HG02981 (cell line): Measurements from ENCODE around the gene BFSP1.

Source experiments
- ATAC-seq: cut with Tn5 transposase; IDR thresholded peaks from one replicate; pipeline ENCODE4 v1.9.1; 2021; ENCODE audit warnings: mild to moderate bottlenecking, moderate library complexity; ENCODE audit not compliant: unreplicated experiment

BFSP1 gene

GRCh38 chr20:17530716-17531664, at the start of gene BFSP1:
TSS of gene BFSP1 (minus strand) at chr20:17531379. CDS start at chr20:17531329, 50 bp downstream.
- ATAC-seq = no peak

GRCh38 chr20:17580895-17581294, 49.7 kb upstream of the BFSP1 start:
- ATAC-seq = no peak

- ATAC-seq = no peak
Measured at GRCh38 chr20:17579369-17580039, 48.3 kb upstream of the BFSP1 start.

- no peak for ATAC-seq
Measured at GRCh38 chr20:17576215-17576614, 45.0 kb upstream of the BFSP1 start.

GRCh38 chr20:17573463-17573862, 42.3 kb upstream of the BFSP1 start:
- no peak for ATAC-seq

- ATAC-seq = no peak
Measured at GRCh38 chr20:17572034-17572638, 41.0 kb upstream of the BFSP1 start.

- ATAC-seq = no peak
Measured at GRCh38 chr20:17571153-17571527, 40.0 kb upstream of the BFSP1 start.

GRCh38 chr20:17570347-17571152, 39.4 kb upstream of the BFSP1 start:
- ATAC-seq = peak; percentile 39

- peak; percentile 90 for ATAC-seq
Measured at GRCh38 chr20:17569616-17570346, 38.6 kb upstream of the BFSP1 start, which contains the start of gene DSTN. TSS of gene DSTN (plus strand) at chr20:17570075. CDS start at chr20:17570209, 134 bp downstream.

GRCh38 chr20:17568972-17569521, 37.9 kb upstream of the BFSP1 start:
- ATAC-seq = no peak

- no peak for ATAC-seq
Measured at GRCh38 chr20:17568045-17568788, 37.0 kb upstream of the BFSP1 start.

GRCh38 chr20:17566345-17566744, 35.2 kb upstream of the BFSP1 start:
- ATAC-seq = no peak

- no peak for ATAC-seq
Measured at GRCh38 chr20:17565169-17565845, 34.1 kb upstream of the BFSP1 start.

- ATAC-seq = no peak
Measured at GRCh38 chr20:17562804-17563305, 31.7 kb upstream of the BFSP1 start.

- no peak for ATAC-seq
Measured at GRCh38 chr20:17560344-17561074, 29.3 kb upstream of the BFSP1 start.

- no peak for ATAC-seq
Measured at GRCh38 chr20:17559338-17559737, 28.2 kb upstream of the BFSP1 start.

- ATAC-seq = no peak
Measured at GRCh38 chr20:17558941-17559304, 27.7 kb upstream of the BFSP1 start.
